ENCODE data around the gene EVC. TPM values are rescaled to one million over a fixed set of nuclear protein-coding genes. Genes with fewer than 3 reads are reported as not detected.

Gene EVC
- total RNA-seq, 1 experiment from 2014 or later = not detected

DNA sequence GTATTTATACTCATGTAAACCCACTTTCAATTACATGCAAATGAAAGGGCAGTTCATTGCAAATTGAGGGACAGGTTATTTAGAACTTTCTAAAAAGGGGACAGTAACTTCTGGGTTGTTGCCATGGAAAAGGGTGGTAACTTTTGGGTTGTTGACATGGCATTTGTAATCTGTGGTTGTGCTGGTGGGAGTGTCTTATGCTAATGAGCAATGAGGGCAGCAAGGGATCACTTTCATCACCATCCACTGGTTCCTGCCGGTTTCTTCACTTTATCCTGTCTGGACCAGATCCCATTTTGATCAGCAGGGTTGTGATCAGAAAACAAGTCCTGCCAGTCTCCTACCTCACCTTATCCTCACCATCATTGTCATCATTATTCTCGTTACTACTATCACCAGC is 32.0 kb downstream of the EVC start:
- intact Hi-C loops (cut with micrococcal nuclease; ENCODE audit: unreplicated experiment) = no loop called here
- no TSS peak for BruUV-seq (replicated peaks)
- DNase-seq = no peak
- Mint-ChIP-seq H3K27me3 (ENCODE audit: unreplicated experiment) (no peaks in the 10 kb centered on the region), H3K4me1 (ENCODE audit: low read depth, unreplicated experiment) (no peaks in the 10 kb centered on the region), H3K36me3 (ENCODE audit: insufficient read depth, unreplicated experiment) (no peaks in the 10 kb centered on the region), H3K27ac (ENCODE audit: unreplicated experiment) (no peak overlapping the region), H3K4me3 (ENCODE audit: low read depth, unreplicated experiment) (no peak overlapping the region), H3K9me3 (ENCODE audit: low read depth, unreplicated experiment) (peaks cover 9% of the 10 kb centered on the region)
- TF ChIP-seq, protein P1, sequence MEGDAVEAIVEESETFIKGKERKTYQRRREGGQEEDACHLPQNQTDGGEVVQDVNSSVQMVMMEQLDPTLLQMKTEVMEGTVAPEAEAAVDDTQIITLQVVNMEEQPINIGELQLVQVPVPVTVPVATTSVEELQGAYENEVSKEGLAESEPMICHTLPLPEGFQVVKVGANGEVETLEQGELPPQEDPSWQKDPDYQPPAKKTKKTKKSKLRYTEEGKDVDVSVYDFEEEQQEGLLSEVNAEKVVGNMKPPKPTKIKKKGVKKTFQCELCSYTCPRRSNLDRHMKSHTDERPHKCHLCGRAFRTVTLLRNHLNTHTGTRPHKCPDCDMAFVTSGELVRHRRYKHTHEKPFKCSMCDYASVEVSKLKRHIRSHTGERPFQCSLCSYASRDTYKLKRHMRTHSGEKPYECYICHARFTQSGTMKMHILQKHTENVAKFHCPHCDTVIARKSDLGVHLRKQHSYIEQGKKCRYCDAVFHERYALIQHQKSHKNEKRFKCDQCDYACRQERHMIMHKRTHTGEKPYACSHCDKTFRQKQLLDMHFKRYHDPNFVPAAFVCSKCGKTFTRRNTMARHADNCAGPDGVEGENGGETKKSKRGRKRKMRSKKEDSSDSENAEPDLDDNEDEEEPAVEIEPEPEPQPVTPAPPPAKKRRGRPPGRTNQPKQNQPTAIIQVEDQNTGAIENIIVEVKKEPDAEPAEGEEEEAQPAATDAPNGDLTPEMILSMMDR (IDR thresholded peaks at IDR 0.05; ENCODE audit: unreplicated experiment) = no peak
- CTCF ChIA-PET = no interaction called here

DNA sequence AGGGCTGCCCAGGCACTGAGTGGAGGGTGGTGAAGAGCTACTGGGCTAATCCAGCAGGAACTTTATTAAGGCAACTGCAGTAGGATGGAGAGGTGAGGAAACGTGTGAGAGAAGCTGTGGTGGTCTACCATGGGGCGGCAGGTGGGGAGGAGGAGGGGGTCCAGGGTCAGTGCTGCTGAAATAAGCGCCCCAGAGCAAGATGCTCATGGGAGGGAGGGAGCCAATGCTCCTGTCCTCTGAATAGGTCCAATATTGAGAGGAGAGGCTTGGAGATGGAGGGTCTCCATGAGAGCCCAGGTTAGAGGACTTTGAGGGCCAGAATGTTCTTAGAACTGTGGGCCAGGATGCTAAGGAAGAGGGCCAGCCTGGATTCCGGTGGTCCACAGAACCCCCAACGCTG is 35.2 kb downstream of the EVC start:
- Mint-ChIP-seq H3K9me3 (ENCODE audit: low read depth, unreplicated experiment) (peaks cover 12% of the 10 kb centered on the region), H3K36me3 (ENCODE audit: insufficient read depth, unreplicated experiment) (no peaks in the 10 kb centered on the region), H3K4me3 (ENCODE audit: low read depth, unreplicated experiment) (no peak overlapping the region), H3K27ac (ENCODE audit: unreplicated experiment) (no peak overlapping the region), H3K27me3 (ENCODE audit: unreplicated experiment) (no peaks in the 10 kb centered on the region), H3K4me1 (ENCODE audit: low read depth, unreplicated experiment) (no peaks in the 10 kb centered on the region)
- TF ChIP-seq, protein P1 (IDR thresholded peaks at IDR 0.05; ENCODE audit: unreplicated experiment) = no peak
- no peak for DNase-seq
- BruUV-seq (replicated peaks) = no TSS peak
- CTCF ChIA-PET = interaction anchor here (0.7 kb wide), 1 partner anchor 22 kb away, joined by 3 read pairs; no protein-coding TSS in a partner anchor
- intact Hi-C loops (cut with micrococcal nuclease; ENCODE audit: unreplicated experiment) = no loop called here

DNA sequence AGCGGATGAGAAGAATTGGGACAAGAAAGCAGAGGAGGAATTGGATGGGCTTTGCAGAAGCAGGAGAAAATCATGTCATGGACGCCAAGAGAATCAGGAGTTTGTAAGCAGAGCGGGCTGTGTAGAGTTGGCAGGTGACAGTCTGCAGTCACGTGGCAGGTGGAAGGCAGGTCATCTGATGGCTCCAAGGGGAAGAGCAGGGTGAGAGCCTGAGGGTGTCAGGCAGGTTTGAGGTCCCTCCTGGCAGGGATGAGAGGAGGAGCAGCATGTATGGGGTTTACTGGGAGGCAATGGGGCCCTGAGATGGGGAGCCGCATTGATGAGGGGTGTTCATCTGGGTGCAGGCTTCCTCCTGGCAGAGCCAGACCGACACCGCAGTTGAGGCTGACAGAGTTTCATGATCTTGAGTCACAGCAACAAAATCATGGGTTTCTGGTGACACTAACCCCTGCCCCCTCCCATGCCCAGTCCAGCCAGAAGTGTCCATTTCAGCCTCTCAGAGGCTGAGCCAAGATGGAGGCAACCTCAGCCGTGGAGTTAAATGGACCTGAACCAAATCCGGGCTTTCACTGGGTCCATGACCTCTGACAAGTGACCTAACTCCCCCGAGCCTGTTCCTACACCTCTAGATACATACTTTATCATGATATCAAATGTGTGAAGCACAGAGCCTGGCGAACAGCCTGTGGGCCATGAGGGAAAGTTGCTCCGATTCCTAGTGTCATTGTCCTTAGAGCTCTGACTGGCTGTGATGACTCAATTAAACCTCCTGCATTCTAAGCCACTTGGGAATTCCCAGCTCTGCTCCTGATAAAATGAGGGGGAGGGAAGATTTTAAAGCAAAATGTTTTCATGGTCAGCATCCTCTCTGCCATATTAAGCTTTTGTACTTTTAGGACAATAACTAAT is 36.1 kb downstream of the EVC start:
- H3K27me3 Mint-ChIP-seq (ENCODE audit: unreplicated experiment) = no peaks in the 10 kb centered on the region
- H3K9me3 Mint-ChIP-seq (ENCODE audit: low read depth, unreplicated experiment) = peaks cover 12% of the 10 kb centered on the region
- BruUV-seq (replicated peaks) = no TSS peak
- TF ChIP-seq, protein P1 (IDR thresholded peaks at IDR 0.05; ENCODE audit: unreplicated experiment) = no peak
- no peak overlapping the region for H3K27ac Mint-ChIP-seq (ENCODE audit: unreplicated experiment)
- intact Hi-C loops (cut with micrococcal nuclease; ENCODE audit: unreplicated experiment) = no loop called here
- H3K36me3 Mint-ChIP-seq (ENCODE audit: insufficient read depth, unreplicated experiment) = no peaks in the 10 kb centered on the region
- DNase-seq = no peak
- CTCF ChIA-PET = no interaction called here
- H3K4me3 Mint-ChIP-seq (ENCODE audit: low read depth, unreplicated experiment) = no peak overlapping the region
- H3K4me1 Mint-ChIP-seq (ENCODE audit: low read depth, unreplicated experiment) = no peaks in the 10 kb centered on the region

DNA sequence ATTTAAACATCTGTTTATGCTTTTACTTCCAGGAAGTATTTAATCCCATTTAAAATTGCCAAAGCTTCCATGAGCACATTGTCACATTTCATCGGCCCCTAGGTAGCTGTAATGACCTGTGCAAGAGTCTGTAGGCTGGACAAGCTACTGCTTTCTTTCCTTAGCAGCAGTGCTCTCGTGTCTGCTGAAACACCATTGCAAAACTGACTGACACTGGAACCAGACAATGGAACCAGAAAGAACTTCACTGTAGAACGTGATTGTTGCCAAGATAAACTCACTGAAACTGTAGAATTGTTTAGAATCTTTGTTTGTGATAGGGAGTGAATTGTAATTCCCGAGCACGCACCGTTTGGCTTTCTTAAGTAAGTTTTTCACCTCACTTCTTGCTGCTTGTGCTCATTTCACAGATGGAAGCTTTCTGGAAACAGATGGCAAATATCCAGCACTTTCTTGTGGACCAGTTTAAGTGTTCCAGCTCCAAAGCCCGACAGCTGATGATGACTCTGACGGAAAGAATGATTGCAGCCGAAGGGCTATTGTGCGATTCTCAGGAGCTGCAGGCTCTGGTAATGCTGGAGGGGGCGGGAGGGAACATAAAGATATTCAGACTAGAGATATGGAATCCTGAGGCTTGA is 36.9 kb downstream of the EVC start:
- Mint-ChIP-seq H3K4me1 (ENCODE audit: low read depth, unreplicated experiment) (no peaks in the 10 kb centered on the region), H3K36me3 (ENCODE audit: insufficient read depth, unreplicated experiment) (no peaks in the 10 kb centered on the region), H3K27ac (ENCODE audit: unreplicated experiment) (no peak overlapping the region), H3K27me3 (ENCODE audit: unreplicated experiment) (no peaks in the 10 kb centered on the region), H3K4me3 (ENCODE audit: low read depth, unreplicated experiment) (no peak overlapping the region), H3K9me3 (ENCODE audit: low read depth, unreplicated experiment) (peaks cover 12% of the 10 kb centered on the region)
- CTCF ChIA-PET = no interaction called here
- DNase-seq = no peak
- intact Hi-C loops (cut with micrococcal nuclease; ENCODE audit: unreplicated experiment) = no loop called here
- TF ChIP-seq, protein P1 (IDR thresholded peaks at IDR 0.05; ENCODE audit: unreplicated experiment) = no peak
- BruUV-seq (replicated peaks) = no TSS peak

Measured in Calu3 (cell line).